ENCODE results near the gene DPY19L1. TPM values are rescaled to one million over a fixed set of nuclear protein-coding genes. Genes with fewer than 3 reads are reported as not detected.
"Not testable (repeated sequence)": the region's sequence is repeated elsewhere in the genome, so short reads cannot be mapped to it uniquely, and the experiment has no call there.

The DPY19L1 gene
- polyA plus RNA-seq, 1 donor from 2014 or later = 6.3 TPM

- not testable (repeated sequence) for H3K27me3 ChIP-seq (ENCODE audit: insufficient read depth, low read depth, low read length); H3K4me2 ChIP-seq (ENCODE audit: low read length); H3K4me3 ChIP-seq (ENCODE audit: low read length); H3K27ac ChIP-seq (ENCODE audit: low read length); H2AFZ ChIP-seq (ENCODE audit: low read depth, low read length); H4K20me1 ChIP-seq (ENCODE audit: insufficient read depth); H3K36me3 ChIP-seq (ENCODE audit: insufficient read depth, low read length); H3K9ac ChIP-seq (ENCODE audit: low read length); H3F3A ChIP-seq (ENCODE audit: insufficient read depth, low read length, poor library complexity, severe bottlenecking); H3K79me2 ChIP-seq (replicated peaks; ENCODE audit: insufficient read depth, low read length); H3K9me3 ChIP-seq (ENCODE audit: low read length); H3K9me2 ChIP-seq (ENCODE audit: insufficient read depth, low read length)
Measured at GRCh38 chr7:34972739-34973399, 64.4 kb downstream of the DPY19L1 start.

- H3K27me3 ChIP-seq (ENCODE audit: insufficient read depth, low read depth, low read length); H3F3A ChIP-seq (ENCODE audit: insufficient read depth, low read length, poor library complexity, severe bottlenecking); H3K4me3 ChIP-seq (ENCODE audit: low read length); H4K20me1 ChIP-seq (ENCODE audit: insufficient read depth); H2AFZ ChIP-seq (ENCODE audit: low read depth, low read length); H3K9ac ChIP-seq (ENCODE audit: low read length); H3K36me3 ChIP-seq (ENCODE audit: insufficient read depth, low read length); H3K9me3 ChIP-seq (ENCODE audit: low read length); H3K4me2 ChIP-seq (ENCODE audit: low read length); H3K27ac ChIP-seq (ENCODE audit: low read length); H3K79me2 ChIP-seq (replicated peaks; ENCODE audit: insufficient read depth, low read length); H3K9me2 ChIP-seq (ENCODE audit: insufficient read depth, low read length): not testable (repeated sequence)
Measured at GRCh38 chr7:34967818-34968217, 69.5 kb downstream of the DPY19L1 start.

DNA sequence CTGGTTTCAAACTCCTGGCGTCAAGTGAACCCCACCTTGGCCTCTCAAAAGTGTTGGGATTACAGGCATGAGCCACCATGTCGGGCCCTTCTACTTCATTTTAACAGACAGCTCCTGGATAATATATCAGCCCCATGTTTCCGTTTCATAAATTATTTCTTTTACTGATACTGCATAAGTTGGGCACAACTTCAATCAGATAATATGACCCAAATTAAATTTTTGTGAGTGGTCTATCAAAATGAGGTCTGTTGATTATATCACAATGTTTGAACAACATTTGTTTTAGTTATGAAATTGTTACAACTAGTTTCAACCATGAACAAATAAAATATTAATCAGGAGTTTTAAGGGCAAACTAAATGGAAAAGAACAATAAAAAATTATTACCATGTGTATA is 70.8 kb downstream of the DPY19L1 start:
- H3K79me2 ChIP-seq (replicated peaks; ENCODE audit: insufficient read depth, low read length); H3F3A ChIP-seq (ENCODE audit: insufficient read depth, low read length, poor library complexity, severe bottlenecking); H3K27ac ChIP-seq (ENCODE audit: low read length); H4K20me1 ChIP-seq (ENCODE audit: insufficient read depth); H3K4me2 ChIP-seq (ENCODE audit: low read length); H3K9ac ChIP-seq (ENCODE audit: low read length); H3K9me3 ChIP-seq (ENCODE audit: low read length); H3K27me3 ChIP-seq (ENCODE audit: insufficient read depth, low read depth, low read length); H3K4me3 ChIP-seq (ENCODE audit: low read length); H3K36me3 ChIP-seq (ENCODE audit: insufficient read depth, low read length); H3K9me2 ChIP-seq (ENCODE audit: insufficient read depth, low read length); H2AFZ ChIP-seq (ENCODE audit: low read depth, low read length): not testable (repeated sequence)

GRCh38 chr7:34958021-34958420 is 79.3 kb downstream of the DPY19L1 start:
- Histone ChIP-seq H3K4me2 (ENCODE audit: low read length) (no peak overlapping the region), H3K4me3 (ENCODE audit: low read length) (no peak overlapping the region), H2AFZ (ENCODE audit: low read depth, low read length) (no peak overlapping the region), H3K9me3 (ENCODE audit: low read length) (no peaks in the 10 kb centered on the region), H3F3A (ENCODE audit: insufficient read depth, low read length, poor library complexity, severe bottlenecking) (no peaks in the 10 kb centered on the region), H3K9me2 (ENCODE audit: insufficient read depth, low read length) (no peaks in the 10 kb centered on the region), H3K9ac (ENCODE audit: low read length) (no peak overlapping the region), H4K20me1 (ENCODE audit: insufficient read depth) (no peaks in the 10 kb centered on the region), H3K27me3 (ENCODE audit: insufficient read depth, low read depth, low read length) (no peaks in the 10 kb centered on the region), H3K27ac (ENCODE audit: low read length) (no peak overlapping the region), H3K36me3 (ENCODE audit: insufficient read depth, low read length) (no peaks in the 10 kb centered on the region), H3K79me2 (replicated peaks; ENCODE audit: insufficient read depth, low read length) (no peaks in the 10 kb centered on the region)
- TF ChIP-seq, protein P1, sequence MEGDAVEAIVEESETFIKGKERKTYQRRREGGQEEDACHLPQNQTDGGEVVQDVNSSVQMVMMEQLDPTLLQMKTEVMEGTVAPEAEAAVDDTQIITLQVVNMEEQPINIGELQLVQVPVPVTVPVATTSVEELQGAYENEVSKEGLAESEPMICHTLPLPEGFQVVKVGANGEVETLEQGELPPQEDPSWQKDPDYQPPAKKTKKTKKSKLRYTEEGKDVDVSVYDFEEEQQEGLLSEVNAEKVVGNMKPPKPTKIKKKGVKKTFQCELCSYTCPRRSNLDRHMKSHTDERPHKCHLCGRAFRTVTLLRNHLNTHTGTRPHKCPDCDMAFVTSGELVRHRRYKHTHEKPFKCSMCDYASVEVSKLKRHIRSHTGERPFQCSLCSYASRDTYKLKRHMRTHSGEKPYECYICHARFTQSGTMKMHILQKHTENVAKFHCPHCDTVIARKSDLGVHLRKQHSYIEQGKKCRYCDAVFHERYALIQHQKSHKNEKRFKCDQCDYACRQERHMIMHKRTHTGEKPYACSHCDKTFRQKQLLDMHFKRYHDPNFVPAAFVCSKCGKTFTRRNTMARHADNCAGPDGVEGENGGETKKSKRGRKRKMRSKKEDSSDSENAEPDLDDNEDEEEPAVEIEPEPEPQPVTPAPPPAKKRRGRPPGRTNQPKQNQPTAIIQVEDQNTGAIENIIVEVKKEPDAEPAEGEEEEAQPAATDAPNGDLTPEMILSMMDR (IDR thresholded peaks at IDR 0.05; ENCODE audit: poor library complexity, severe bottlenecking) = no peak
- TF ChIP-seq SMC3 (conservative IDR thresholded peaks at IDR 0.05; ENCODE audit: poor library complexity) (no peak), TAF1 (IDR thresholded peaks at IDR 0.05; ENCODE audit: low read depth) (no peak), MXI1 (conservative IDR thresholded peaks at IDR 0.05; ENCODE audit: poor library complexity, severe bottlenecking) (no peak), POLR2AphosphoS5 (IDR thresholded peaks at IDR 0.05) (no peak), EZH2 (IDR thresholded peaks at IDR 0.05; ENCODE audit: borderline replicate concordance, insufficient read depth, low read length, poor library complexity, severe bottlenecking) (no peak), RAD21 (conservative IDR thresholded peaks at IDR 0.05) (no peak)
- TF ChIP-seq, protein P2, sequence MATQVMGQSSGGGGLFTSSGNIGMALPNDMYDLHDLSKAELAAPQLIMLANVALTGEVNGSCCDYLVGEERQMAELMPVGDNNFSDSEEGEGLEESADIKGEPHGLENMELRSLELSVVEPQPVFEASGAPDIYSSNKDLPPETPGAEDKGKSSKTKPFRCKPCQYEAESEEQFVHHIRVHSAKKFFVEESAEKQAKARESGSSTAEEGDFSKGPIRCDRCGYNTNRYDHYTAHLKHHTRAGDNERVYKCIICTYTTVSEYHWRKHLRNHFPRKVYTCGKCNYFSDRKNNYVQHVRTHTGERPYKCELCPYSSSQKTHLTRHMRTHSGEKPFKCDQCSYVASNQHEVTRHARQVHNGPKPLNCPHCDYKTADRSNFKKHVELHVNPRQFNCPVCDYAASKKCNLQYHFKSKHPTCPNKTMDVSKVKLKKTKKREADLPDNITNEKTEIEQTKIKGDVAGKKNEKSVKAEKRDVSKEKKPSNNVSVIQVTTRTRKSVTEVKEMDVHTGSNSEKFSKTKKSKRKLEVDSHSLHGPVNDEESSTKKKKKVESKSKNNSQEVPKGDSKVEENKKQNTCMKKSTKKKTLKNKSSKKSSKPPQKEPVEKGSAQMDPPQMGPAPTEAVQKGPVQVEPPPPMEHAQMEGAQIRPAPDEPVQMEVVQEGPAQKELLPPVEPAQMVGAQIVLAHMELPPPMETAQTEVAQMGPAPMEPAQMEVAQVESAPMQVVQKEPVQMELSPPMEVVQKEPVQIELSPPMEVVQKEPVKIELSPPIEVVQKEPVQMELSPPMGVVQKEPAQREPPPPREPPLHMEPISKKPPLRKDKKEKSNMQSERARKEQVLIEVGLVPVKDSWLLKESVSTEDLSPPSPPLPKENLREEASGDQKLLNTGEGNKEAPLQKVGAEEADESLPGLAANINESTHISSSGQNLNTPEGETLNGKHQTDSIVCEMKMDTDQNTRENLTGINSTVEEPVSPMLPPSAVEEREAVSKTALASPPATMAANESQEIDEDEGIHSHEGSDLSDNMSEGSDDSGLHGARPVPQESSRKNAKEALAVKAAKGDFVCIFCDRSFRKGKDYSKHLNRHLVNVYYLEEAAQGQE (IDR thresholded peaks at IDR 0.05; ENCODE audit: borderline replicate concordance) = no peak

Data from neural cell (in vitro differentiated cells).